GM23248 (cell line): ENCODE measurements around the gene CMTM7. TPM values are rescaled to one million over a fixed set of nuclear protein-coding genes. Genes with fewer than 3 reads are reported as not detected.

Experiments used
- DNase-seq: peaks from one replicate; pipeline ENCODE4 v3.0.0-alpha.2; 2015
- H2AFZ ChIP-seq: fragments of 200-600 bp; sonication (generic); 2 replicates; pipeline ENCODE4 v1.6.1; 2016; ENCODE audit warnings: antibody characterized with exemption
- H3F3A ChIP-seq: fragments of 200-600 bp; sonication (generic); 2 replicates; pipeline ENCODE4 v1.6.1; 2016; ENCODE audit warnings: mild to moderate bottlenecking, antibody characterized with exemption, mixed run types; ENCODE audit not compliant: insufficient read depth
- H3K27ac ChIP-seq: fragments of 200-600 bp; sonication (generic); 2 replicates; pipeline ENCODE4 v1.5.1; 2016; ENCODE audit warnings: mild to moderate bottlenecking
- H3K27me3 ChIP-seq: fragments of 200-600 bp; sonication (generic); replicated peaks from 2 replicates; pipeline ENCODE4 v1.6.1; 2016; ENCODE audit warnings: mild to moderate bottlenecking; ENCODE audit not compliant: insufficient read depth
- H3K36me3 ChIP-seq: fragments of 200-600 bp; sonication (generic); 2 replicates; pipeline ENCODE4 v1.6.1; 2016; ENCODE audit warnings: low read depth, mild to moderate bottlenecking
- H3K4me1 ChIP-seq: fragments of 200-600 bp; sonication (generic); 2 replicates; pipeline ENCODE4 v1.6.1; 2016; ENCODE audit warnings: mild to moderate bottlenecking; ENCODE audit not compliant: insufficient read depth
- H3K4me2 ChIP-seq: fragments of 200-600 bp; sonication (generic); one replicate; pipeline ENCODE4 v1.6.1; 2016; ENCODE audit warnings: mild to moderate bottlenecking; ENCODE audit not compliant: unreplicated experiment
- H3K4me3 ChIP-seq: fragments of 200-600 bp; sonication (generic); 2 replicates; pipeline ENCODE4 v1.5.1; 2016; ENCODE audit warnings: mild to moderate bottlenecking
- H3K79me2 ChIP-seq: fragments of 200-600 bp; sonication (generic); 2 replicates; pipeline ENCODE4 v1.6.1; 2016; ENCODE audit warnings: mild to moderate bottlenecking; ENCODE audit not compliant: insufficient read depth
- H3K9ac ChIP-seq: fragments of 200-600 bp; sonication (generic); 2 replicates; pipeline ENCODE4 v1.6.1; 2016; ENCODE audit warnings: mild to moderate bottlenecking
- H3K9me2 ChIP-seq: fragments of 200-600 bp; sonication (generic); 2 replicates; pipeline ENCODE4 v1.6.1; 2016; ENCODE audit warnings: mixed run types, mild to moderate bottlenecking, moderate library complexity; ENCODE audit not compliant: insufficient read depth
- H3K9me3 ChIP-seq: fragments of 200-600 bp; sonication (generic); one replicate; pipeline ENCODE4 v1.6.1; 2017; ENCODE audit warnings: low read depth
- H4K20me1 ChIP-seq: fragments of 200-600 bp; sonication (generic); 2 replicates; pipeline ENCODE4 v1.6.0; 2016; ENCODE audit not compliant: insufficient read depth
- EZH2 ChIP-seq: fragments of 200-600 bp; sonication (generic); IDR thresholded peaks from 2 replicates; pipeline ENCODE4 v1.6.1; 2018; ENCODE audit warnings: antibody characterized with exemption, mild to moderate bottlenecking; ENCODE audit not compliant: insufficient read depth, poor library complexity, severe bottlenecking
- EZH2phosphoT487 ChIP-seq: fragments of 200-600 bp; sonication (generic); IDR thresholded peaks from 2 replicates; pipeline ENCODE4 v1.6.1; 2018; ENCODE audit warnings: antibody characterized with exemption, moderate library complexity, mild to moderate bottlenecking, low read depth; ENCODE audit not compliant: insufficient read depth
- WGBS, 2 experiments: methylation state at CpG; one replicate each; pipeline ENCODE4 v1.1.6; 2015 to 2017; ENCODE audit warnings: low lambda C conversion rate in 2 of 2, low coverage in 1 of 2; ENCODE audit errors: missing lambda C conversion rate in 2 of 2; 5-methylcytosine and 5-hydroxymethylcytosine counted together
- in situ Hi-C: fragments of 300-500 bp; cut with MboI; formaldehyde crosslinking; loops from 2 replicates; pipeline ENCODE4 v1.15.0; 2020
- polyA plus RNA-seq: library from polyadenylated mRNA; unstranded; fragments of >200 nt; fragmentation: Nextera tagmentation; extraction: Ambion mirVana; gene quantifications from 2 replicates; pipeline ENCODE4 v1.2.1, GENCODE V29; 2016
- total RNA-seq: library from RNA; depleted of rRNA; stranded (reverse); fragments of >200 nt; shearing (Covaris generic); gene quantifications from 2 replicates; pipeline ENCODE4 v1.2.3, GENCODE V29; 2014; rRNA removed

The CMTM7 gene, protein sequence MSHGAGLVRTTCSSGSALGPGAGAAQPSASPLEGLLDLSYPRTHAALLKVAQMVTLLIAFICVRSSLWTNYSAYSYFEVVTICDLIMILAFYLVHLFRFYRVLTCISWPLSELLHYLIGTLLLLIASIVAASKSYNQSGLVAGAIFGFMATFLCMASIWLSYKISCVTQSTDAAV
- 6.3 and 7.1 TPM in 2 replicates for total RNA-seq
- 21.5 and 23.0 TPM in 2 replicates for polyA plus RNA-seq

DNA sequence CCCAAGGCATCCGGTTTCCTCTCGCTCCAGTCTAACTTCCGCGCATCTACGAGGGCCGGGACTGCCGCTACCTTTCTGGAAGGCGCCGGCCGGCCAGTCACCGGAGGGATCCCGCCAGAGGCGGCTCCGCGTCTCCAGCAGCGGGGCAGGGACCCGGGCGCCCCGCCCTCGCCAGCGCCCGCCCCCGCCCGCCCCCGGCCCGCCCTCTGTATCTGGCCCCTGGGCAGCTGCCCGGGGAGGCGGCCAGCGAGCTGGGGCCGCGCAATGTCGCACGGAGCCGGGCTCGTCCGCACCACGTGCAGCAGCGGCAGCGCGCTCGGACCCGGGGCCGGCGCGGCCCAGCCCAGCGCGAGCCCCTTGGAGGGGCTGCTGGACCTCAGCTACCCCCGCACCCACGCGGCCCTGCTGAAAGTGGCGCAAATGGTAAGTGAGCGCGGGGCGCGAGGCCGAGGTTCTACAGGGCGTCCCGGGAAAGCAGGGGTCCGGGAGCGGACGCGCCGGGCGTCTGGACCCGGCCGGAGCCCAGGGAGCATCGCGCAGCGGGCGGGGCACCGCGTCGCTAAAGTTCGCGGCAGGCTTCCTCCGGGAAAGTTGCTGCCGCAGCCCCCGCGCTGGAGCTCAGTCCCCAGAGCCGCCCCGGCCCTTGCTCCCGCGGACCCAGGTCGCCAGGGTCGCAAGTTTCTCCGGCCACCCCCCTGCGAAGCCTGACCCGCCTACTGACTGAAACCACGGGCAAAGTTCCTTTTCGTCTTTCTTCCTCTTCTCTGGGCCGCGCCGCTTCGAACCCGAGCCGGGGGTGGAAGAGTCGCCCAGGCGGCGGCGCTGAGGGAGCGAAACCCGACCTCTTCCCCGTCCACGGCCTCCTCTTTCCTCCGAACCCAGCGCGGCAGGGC is at the start of gene CMTM7:
TSS of gene CMTM7 (plus strand) at position 211 of the 893 bp plus-strand sequence. CDS start at position 265, 54 bp downstream.
- Histone ChIP-seq H4K20me1 (no peaks in the 10 kb centered on the region), H3K36me3 (no peaks in the 10 kb centered on the region), H3K4me1 (0 out of 2 replicates have a peak, but pooled peaks cover 4% of the 10 kb centered on the region), H3K4me3 (peak within 1 kb of the TSS; percentile 79), H3K9me2 (no peaks in the 10 kb centered on the region), H2AFZ (peak within 1 kb of the TSS; percentile 95), H3K4me2 (peak within 1 kb of the TSS; percentile 94), H3K27ac (peak within 1 kb of the TSS; percentile 57), H3K27me3 (no peaks in the 10 kb centered on the region), H3K9me3 (no peaks in the 10 kb centered on the region), H3F3A (peaks cover 7% of the 10 kb centered on the region; the same call in 1 of the 2 replicates), H3K9ac (peak within 1 kb of the TSS; percentile 80), H3K79me2 (peaks cover 12% of the 10 kb centered on the region)
- WGBS, 2 experiments: 1% methylated on average over 77 to 91 of the region's 107 CpGs
- TF ChIP-seq EZH2phosphoT487 (no peak), EZH2 (no peak)
- peak; percentile 69 for DNase-seq
- in situ Hi-C loops: loop anchor here (25.0 kb wide), 1 partner anchor 270 kb away; no protein-coding TSS in a partner anchor

DNA sequence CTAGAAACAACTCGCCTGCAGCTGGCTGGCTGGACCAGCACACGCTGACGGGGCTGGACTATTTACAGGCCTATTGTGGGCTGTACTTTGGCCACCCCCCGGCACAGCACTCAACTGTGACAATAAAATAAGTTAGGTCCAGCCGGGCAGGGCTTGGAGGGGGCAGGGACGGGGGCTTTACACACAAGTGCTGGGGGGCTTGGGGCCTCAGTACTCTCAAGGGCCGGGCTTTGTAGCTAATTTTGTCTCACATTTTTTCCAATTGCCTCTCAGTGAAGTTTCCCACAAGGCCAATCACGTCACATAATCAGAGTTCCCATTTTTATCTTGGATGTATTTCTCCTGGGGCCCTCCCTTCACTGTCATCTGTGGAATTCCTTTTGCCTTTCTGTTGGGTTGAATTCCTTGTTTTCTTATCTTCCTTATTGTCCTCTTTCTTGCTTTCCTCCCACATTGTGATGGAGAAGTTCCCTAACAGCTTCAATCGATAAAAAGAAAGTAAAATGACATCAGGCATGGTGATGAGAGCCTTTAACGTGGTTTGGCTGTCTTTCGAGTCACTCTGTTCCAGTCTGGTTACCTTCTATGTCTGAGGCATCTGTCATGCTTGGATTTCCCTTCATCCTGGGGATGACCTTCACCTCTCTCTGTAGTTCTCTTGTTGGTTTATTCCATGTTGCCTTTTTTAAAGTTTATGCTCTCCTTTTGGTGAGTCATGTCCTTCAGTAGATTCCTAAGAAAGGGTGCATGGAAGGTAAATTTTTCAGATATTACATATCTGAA is 44.1 kb upstream of the CMTM7 start:
- Histone ChIP-seq H3K27ac (no peak overlapping the region), H3K79me2 (no peaks in the 10 kb centered on the region), H3K4me3 (no peak overlapping the region), H3K4me1 (no peaks in the 10 kb centered on the region), H4K20me1 (no peaks in the 10 kb centered on the region), H3K36me3 (no peaks in the 10 kb centered on the region), H3F3A (no peaks in the 10 kb centered on the region), H3K9ac (no peak overlapping the region), H3K9me2 (no peaks in the 10 kb centered on the region), H2AFZ (no peak overlapping the region), H3K27me3 (peaks cover 26% of the 10 kb centered on the region), H3K4me2 (no peak overlapping the region), H3K9me3 (no peaks in the 10 kb centered on the region)
- TF ChIP-seq EZH2phosphoT487 (no peak), EZH2 (no peak)
- no peak for DNase-seq
- in situ Hi-C loops: no loop called here
- whole genome bisulfite sequencing, 2 experiments: 47 to 52% methylated on average over 10 to 11 of the region's 11 CpGs

DNA sequence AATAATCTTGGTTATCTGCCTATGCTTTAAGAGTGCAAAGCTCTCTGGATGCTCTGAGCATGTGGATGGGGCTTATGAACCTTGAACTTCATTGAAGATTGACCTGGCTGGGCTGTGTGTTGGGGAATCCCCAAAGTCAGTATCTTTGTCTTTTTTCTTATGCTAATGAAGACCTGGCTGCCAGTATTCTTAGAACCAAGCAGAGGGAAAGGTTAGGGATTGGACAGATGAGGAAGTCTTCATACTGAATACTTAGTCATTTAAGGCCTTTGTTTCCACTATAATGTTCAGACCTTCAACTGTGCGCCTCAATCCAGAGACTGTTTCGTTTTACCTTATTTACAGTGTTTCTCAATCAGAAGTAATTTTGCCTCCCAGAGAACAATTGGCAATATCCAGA is 42.5 kb upstream of the CMTM7 start:
- Histone ChIP-seq H3K9ac (no peak overlapping the region), H3K27me3 (peaks cover 24% of the 10 kb centered on the region), H3K4me1 (no peaks in the 10 kb centered on the region), H3K36me3 (no peaks in the 10 kb centered on the region), H3F3A (no peaks in the 10 kb centered on the region), H3K79me2 (no peaks in the 10 kb centered on the region), H3K27ac (no peak overlapping the region), H3K9me2 (no peaks in the 10 kb centered on the region), H3K9me3 (no peaks in the 10 kb centered on the region), H4K20me1 (no peaks in the 10 kb centered on the region), H3K4me2 (no peak overlapping the region), H3K4me3 (no peak overlapping the region), H2AFZ (no peak overlapping the region)
- no peak for DNase-seq
- in situ Hi-C loops: no loop called here
- TF ChIP-seq EZH2 (no peak), EZH2phosphoT487 (no peak)
- 51 to 74% methylated on average over 2 of the region's 2 CpGs for WGBS, 2 experiments

DNA sequence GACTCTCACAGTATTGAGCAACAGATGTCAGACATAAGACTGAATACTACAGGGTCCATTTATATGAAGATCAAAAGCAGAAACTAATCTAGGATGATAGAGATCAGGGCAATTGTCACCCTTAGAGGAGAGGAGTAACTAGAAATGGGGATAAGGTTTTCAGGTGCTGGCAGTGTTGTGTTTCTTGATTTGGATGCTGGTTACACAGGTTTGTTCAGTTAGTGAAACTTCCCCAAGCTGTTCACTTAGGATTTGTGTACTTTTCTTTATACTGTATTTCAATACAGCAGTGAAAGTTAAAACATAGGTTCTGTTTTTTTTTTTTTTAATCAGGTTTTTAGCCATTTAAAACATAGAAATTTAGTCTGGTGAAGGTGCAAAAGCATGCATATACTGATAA is 39.1 kb upstream of the CMTM7 start:
- H4K20me1 ChIP-seq: no peaks in the 10 kb centered on the region
- H3K27ac ChIP-seq: no peak overlapping the region
- DNase-seq: no peak
- TF ChIP-seq EZH2 (no peak), EZH2phosphoT487 (no peak)
- no peaks in the 10 kb centered on the region for H3K36me3 ChIP-seq
- H3K79me2 ChIP-seq: no peaks in the 10 kb centered on the region
- no peaks in the 10 kb centered on the region for H3K9me3 ChIP-seq
- in situ Hi-C loops: no loop called here
- no peak overlapping the region for H3K4me3 ChIP-seq
- no peak overlapping the region for H2AFZ ChIP-seq
- peaks cover 33% of the 10 kb centered on the region for H3K27me3 ChIP-seq
- no peaks in the 10 kb centered on the region for H3K4me1 ChIP-seq
- H3K9ac ChIP-seq: no peak overlapping the region
- no peak overlapping the region for H3K4me2 ChIP-seq
- no peaks in the 10 kb centered on the region for H3F3A ChIP-seq
- no peaks in the 10 kb centered on the region for H3K9me2 ChIP-seq
